ENCODE results near the gene SLCO1B3. TPM values are rescaled to one million over a fixed set of nuclear protein-coding genes. Genes with fewer than 3 reads are reported as not detected.

The SLCO1B3 gene, protein sequence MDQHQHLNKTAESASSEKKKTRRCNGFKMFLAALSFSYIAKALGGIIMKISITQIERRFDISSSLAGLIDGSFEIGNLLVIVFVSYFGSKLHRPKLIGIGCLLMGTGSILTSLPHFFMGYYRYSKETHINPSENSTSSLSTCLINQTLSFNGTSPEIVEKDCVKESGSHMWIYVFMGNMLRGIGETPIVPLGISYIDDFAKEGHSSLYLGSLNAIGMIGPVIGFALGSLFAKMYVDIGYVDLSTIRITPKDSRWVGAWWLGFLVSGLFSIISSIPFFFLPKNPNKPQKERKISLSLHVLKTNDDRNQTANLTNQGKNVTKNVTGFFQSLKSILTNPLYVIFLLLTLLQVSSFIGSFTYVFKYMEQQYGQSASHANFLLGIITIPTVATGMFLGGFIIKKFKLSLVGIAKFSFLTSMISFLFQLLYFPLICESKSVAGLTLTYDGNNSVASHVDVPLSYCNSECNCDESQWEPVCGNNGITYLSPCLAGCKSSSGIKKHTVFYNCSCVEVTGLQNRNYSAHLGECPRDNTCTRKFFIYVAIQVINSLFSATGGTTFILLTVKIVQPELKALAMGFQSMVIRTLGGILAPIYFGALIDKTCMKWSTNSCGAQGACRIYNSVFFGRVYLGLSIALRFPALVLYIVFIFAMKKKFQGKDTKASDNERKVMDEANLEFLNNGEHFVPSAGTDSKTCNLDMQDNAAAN
- total RNA-seq (2022; extraction: Qiagen RNA extraction; ENCODE audit: low read depth), result 5.9 to 16.2 TPM (median 14.6 TPM) in 5 replicates

GRCh38 chr12:20810487-20810886, at the start of gene SLCO1B3:
TSS of gene SLCO1B3 (plus strand) at chr12:20810705. CDS start at chr12:20815739, 5,034 bp downstream.

Other genes with a start within 250 kb of the SLCO1B3 start
- 0.32 TPM in 1 of 5 replicates, not detected in the others for gene SLCO1C1, start 115.4 kb upstream of the SLCO1B3 start, total RNA-seq (2022; extraction: Qiagen RNA extraction; ENCODE audit: low read depth)

Data from A549 treated with ZK216348 at 1 μM for 4 hours (cell line).